ENCODE data around the gene ACOT4. TPM values are rescaled to one million over a fixed set of nuclear protein-coding genes. Genes with fewer than 3 reads are reported as not detected.

ACOT4 gene
- total RNA-seq, 1 experiment from 2014 or later: 1.8 TPM

DNA sequence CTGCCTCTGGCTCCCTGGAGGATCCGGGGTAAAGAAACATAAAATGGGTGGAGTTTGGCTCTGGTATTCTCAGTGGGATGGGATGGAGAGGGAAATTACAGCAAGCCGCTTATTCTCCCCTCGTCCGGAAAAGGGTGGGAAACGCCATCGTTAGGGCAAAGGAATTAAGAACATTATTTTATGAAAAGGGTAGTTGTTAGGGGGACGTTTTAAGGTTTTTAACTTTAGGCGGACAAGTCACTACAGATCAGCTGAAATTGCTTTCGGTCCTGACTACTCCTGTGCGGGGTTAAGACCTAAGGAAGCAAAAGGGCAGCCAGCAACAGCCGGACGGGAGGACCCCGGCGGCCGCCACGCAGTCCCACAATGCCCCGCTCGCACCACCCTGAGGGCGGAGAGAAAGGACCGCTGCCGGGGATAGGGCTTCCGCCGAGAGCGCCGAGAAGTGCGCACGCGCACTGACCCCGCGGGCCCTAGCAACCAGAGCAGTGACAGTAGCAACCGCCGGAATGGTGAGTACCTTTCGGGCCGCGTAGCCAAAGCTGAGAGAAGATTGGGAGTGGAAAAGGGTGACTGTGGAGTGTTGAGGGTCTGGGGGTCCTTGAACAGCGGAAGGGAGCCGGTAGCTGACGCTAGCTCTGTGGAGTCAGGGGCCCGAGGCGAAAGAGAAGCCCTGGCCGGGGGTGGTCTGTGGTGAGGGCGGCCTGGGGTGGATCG lies 53.0 kb downstream of the ACOT4 start, which contains the start of gene DNAL1:
Gene DNAL1 (plus strand): TSS at position 456 of the 717 bp plus-strand sequence. CDS start 54 bp downstream, at position 510.
- no peak within 1 kb of the TSS for H3K56ac ChIP-seq (ENCODE audit: insufficient read length, low read depth, low read length)
- no peaks in the 10 kb centered on the region for H3K9me3 ChIP-seq (ENCODE audit: control insufficient read depth, low read depth, low read length)
- no peak within 1 kb of the TSS for H3K4ac ChIP-seq (ENCODE audit: low read depth, low read length)
- no peaks in the 10 kb centered on the region for H3K4me1 ChIP-seq (ENCODE audit: insufficient read depth, low read length)
- H2BK20ac ChIP-seq (ENCODE audit: low read depth, low read length, poor library complexity, severe bottlenecking): no peak within 1 kb of the TSS
- H2AFZ ChIP-seq (ENCODE audit: low read length): peak within 1 kb of the TSS; percentile 67
- H4K20me1 ChIP-seq (ENCODE audit: control insufficient read depth, insufficient read depth, insufficient read length): no peaks in the 10 kb centered on the region
- Mint-ChIP-seq H3K27me3 (ENCODE audit: low read depth) (no peaks in the 10 kb centered on the region), H3K9me3 (peaks cover 0 to 4% of the 10 kb centered on the region in 2 experiments; a peak in 1 of 5 replicates), H3K4me1 (peaks cover 15 to 18% of the 10 kb centered on the region in 2 experiments), H3K4me3 (peak within 1 kb of the TSS; percentile 94), H3K27ac (peak within 1 kb of the TSS; percentile 96 to 99 (median 98)), H3K36me3 (ENCODE audit: insufficient read depth in 1 of 3, low read depth in 3 of 3) (no peaks in the 10 kb centered on the region)
- H2AK5ac ChIP-seq (ENCODE audit: insufficient read length, low read length): no peak within 1 kb of the TSS
- peak within 1 kb of the TSS; percentile 62 for H3K4me2 ChIP-seq (ENCODE audit: insufficient read depth, insufficient read length, low read length)
- no peak within 1 kb of the TSS for H2BK15ac ChIP-seq (ENCODE audit: low read depth, low read length)
- peak within 1 kb of the TSS; percentile 11 for H3K9ac ChIP-seq (ENCODE audit: extremely low read depth, insufficient read length, low read length)
- H3K79me1 ChIP-seq (ENCODE audit: insufficient read depth, low read depth, low read length, poor library complexity, severe bottlenecking): no peaks in the 10 kb centered on the region
- H3K18ac ChIP-seq (ENCODE audit: insufficient read length, low read depth, low read length): peak within 1 kb of the TSS; percentile 81
- TF ChIP-seq, protein P1, sequence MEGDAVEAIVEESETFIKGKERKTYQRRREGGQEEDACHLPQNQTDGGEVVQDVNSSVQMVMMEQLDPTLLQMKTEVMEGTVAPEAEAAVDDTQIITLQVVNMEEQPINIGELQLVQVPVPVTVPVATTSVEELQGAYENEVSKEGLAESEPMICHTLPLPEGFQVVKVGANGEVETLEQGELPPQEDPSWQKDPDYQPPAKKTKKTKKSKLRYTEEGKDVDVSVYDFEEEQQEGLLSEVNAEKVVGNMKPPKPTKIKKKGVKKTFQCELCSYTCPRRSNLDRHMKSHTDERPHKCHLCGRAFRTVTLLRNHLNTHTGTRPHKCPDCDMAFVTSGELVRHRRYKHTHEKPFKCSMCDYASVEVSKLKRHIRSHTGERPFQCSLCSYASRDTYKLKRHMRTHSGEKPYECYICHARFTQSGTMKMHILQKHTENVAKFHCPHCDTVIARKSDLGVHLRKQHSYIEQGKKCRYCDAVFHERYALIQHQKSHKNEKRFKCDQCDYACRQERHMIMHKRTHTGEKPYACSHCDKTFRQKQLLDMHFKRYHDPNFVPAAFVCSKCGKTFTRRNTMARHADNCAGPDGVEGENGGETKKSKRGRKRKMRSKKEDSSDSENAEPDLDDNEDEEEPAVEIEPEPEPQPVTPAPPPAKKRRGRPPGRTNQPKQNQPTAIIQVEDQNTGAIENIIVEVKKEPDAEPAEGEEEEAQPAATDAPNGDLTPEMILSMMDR (conservative IDR thresholded peaks at IDR 0.05): no peak
- WGBS (ENCODE audit: extremely low coverage, insufficient read length, low lambda C conversion rate): no CpG with 5 or more reads among the region's 43 CpGs
- H3K14ac ChIP-seq (ENCODE audit: insufficient read depth, low read length): peak within 1 kb of the TSS; percentile 82; the same call in 1 of the 2 replicates
- H2BK120ac ChIP-seq (ENCODE audit: low read depth, low read length, poor library complexity, severe bottlenecking): no peak within 1 kb of the TSS
- peak within 1 kb of the TSS; percentile 49 for H3K27ac ChIP-seq (ENCODE audit: insufficient read length, low read depth, low read length)
- H3K79me2 ChIP-seq (ENCODE audit: insufficient read depth, low read length): 0 out of 2 replicates have a peak, but pooled peaks cover 2% of the 10 kb centered on the region
- H4K5ac ChIP-seq (ENCODE audit: insufficient read length, low read depth, low read length): no peak within 1 kb of the TSS
- no peak within 1 kb of the TSS for H2BK12ac ChIP-seq (ENCODE audit: insufficient read length, low read depth, low read length)
- peaks cover 11% of the 10 kb centered on the region for H3K23me2 ChIP-seq (ENCODE audit: insufficient read length, low read depth, low read length, poor library complexity, severe bottlenecking)
- H3K23ac ChIP-seq (ENCODE audit: insufficient read length, low read depth, low read length): no peak within 1 kb of the TSS
- no peak within 1 kb of the TSS for H4K91ac ChIP-seq (ENCODE audit: insufficient read length, low read depth, low read length)
- H4K8ac ChIP-seq (replicated peaks; ENCODE audit: insufficient read length, low read depth, low read length): no peak within 1 kb of the TSS
- no peaks in the 10 kb centered on the region for H3K27me3 ChIP-seq (ENCODE audit: insufficient read depth, low read length)
- H3T11ph ChIP-seq (ENCODE audit: low read length): no peak within 1 kb of the TSS
- DNase-seq: peak; percentile 95
- H2BK5ac ChIP-seq (ENCODE audit: insufficient read length, low read length): no peak within 1 kb of the TSS

Measured in H9 (cell line).